Measurements from ENCODE around the gene DACT2. TPM values are rescaled to one million over a fixed set of nuclear protein-coding genes. Genes with fewer than 3 reads are reported as not detected.

The DACT2 gene
- total RNA-seq, 1 donor from 2014 or later, result 0.84 TPM

DNA sequence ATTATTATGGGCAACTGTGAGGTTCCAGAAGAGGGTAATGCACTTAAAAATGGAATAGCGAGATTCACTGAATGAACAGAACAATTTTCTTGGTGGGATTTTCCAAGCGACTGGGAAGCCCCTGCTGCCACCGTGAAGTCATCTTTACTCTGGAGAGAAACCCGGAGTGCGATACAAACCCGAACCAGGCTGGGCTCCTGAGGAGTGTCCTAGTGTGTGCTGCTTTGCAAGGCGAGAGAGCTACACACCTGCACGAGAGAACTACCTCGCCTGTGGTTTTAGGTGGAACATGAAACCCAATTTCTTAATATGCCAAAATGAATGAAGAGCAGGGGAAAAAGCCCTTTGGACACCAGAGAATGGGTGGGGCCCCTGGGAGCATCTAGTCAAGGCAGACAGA, 33.5 kb upstream of the DACT2 start:
- DNase-seq (ENCODE audit: low read depth), result no peak
- no peak overlapping the region for H3K4me3 ChIP-seq (ENCODE audit: low read depth, low read length)
- H3K27me3 ChIP-seq (ENCODE audit: control insufficient read depth, insufficient read depth, low read length), result no peaks in the 10 kb centered on the region
- TF ChIP-seq, protein P1, sequence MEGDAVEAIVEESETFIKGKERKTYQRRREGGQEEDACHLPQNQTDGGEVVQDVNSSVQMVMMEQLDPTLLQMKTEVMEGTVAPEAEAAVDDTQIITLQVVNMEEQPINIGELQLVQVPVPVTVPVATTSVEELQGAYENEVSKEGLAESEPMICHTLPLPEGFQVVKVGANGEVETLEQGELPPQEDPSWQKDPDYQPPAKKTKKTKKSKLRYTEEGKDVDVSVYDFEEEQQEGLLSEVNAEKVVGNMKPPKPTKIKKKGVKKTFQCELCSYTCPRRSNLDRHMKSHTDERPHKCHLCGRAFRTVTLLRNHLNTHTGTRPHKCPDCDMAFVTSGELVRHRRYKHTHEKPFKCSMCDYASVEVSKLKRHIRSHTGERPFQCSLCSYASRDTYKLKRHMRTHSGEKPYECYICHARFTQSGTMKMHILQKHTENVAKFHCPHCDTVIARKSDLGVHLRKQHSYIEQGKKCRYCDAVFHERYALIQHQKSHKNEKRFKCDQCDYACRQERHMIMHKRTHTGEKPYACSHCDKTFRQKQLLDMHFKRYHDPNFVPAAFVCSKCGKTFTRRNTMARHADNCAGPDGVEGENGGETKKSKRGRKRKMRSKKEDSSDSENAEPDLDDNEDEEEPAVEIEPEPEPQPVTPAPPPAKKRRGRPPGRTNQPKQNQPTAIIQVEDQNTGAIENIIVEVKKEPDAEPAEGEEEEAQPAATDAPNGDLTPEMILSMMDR (IDR thresholded peaks at IDR 0.05; ENCODE audit: insufficient read depth, low read length, poor library complexity, severe bottlenecking), result no peak
- no peaks in the 10 kb centered on the region for H3K36me3 ChIP-seq (ENCODE audit: control insufficient read depth, insufficient read depth, low read length)

DNA sequence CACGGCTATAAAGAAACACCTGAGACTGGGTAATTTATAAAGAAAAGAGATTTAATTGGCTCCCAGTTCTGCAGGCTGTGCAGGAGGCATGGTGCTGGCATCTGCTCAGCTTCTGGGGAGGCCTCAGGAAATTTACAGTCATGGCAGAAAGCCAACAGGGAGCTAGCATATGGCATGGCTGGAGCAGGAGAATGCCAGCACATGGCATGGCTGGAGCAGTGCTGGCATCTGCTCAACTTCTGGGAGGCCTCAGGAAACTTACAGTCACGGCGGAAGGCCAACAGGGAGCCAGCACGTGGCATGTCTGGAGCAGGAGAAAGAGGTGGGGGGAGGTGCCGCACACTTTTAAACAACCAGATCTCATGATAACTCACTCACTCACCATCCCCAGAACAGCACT, 32.5 kb upstream of the DACT2 start:
- no peaks in the 10 kb centered on the region for H3K36me3 ChIP-seq (ENCODE audit: control insufficient read depth, insufficient read depth, low read length)
- TF ChIP-seq, protein P1 (IDR thresholded peaks at IDR 0.05; ENCODE audit: insufficient read depth, low read length, poor library complexity, severe bottlenecking), result no peak
- DNase-seq (ENCODE audit: low read depth), result no peak
- no peak overlapping the region for H3K4me3 ChIP-seq (ENCODE audit: low read depth, low read length)
- H3K27me3 ChIP-seq (ENCODE audit: control insufficient read depth, insufficient read depth, low read length), result no peaks in the 10 kb centered on the region

DNA sequence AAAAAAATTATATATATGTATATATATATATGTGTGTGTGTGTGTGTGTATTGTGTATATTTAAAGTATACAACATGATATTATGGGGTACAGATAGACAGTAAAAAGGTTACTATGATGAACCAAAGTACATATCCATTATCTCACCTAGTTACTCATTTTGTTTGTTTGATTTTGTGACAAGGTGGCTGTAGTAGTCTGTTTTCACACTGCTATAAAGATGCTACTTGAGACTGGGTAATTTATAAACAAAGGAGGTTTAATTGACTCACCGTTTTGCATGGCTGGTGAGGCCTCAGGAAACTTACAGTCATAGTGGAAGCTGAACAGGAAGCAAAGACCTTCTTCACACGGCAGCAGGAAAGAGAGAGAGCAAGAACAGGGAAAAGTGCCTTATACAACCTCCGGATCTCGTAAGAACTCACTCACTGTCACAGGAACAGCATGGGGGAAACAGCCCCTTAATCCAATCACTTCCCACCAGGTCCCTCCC, 30.2 kb upstream of the DACT2 start:
- DNase-seq (ENCODE audit: low read depth), result no peak
- H3K4me3 ChIP-seq (ENCODE audit: low read depth, low read length), result no peak overlapping the region
- no peaks in the 10 kb centered on the region for H3K36me3 ChIP-seq (ENCODE audit: control insufficient read depth, insufficient read depth, low read length)
- H3K27me3 ChIP-seq (ENCODE audit: control insufficient read depth, insufficient read depth, low read length), result peaks cover 8% of the 10 kb centered on the region
- TF ChIP-seq, protein P1 (IDR thresholded peaks at IDR 0.05; ENCODE audit: insufficient read depth, low read length, poor library complexity, severe bottlenecking), result no peak

DNA sequence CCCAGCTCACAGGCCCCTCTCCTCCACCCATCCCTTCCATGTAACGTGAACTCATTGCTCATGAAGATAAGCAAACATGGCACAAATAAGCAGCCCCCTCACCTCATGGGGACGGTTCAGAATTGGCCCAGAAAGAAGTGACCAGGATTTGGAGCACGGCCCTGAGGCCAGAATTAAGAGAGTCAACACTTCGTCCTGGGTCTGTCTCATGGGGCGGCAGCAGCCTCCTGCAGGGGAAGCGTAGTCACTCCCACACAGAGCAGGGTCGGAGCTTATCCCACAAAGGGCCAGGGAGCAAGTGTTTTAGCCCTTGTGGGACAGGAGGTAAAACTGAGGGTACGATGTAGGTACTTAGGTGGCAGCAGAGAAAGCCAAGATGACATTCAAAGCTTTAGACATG, 28.6 kb upstream of the DACT2 start:
- Histone ChIP-seq H3K4me3 (ENCODE audit: low read depth, low read length) (no peak overlapping the region), H3K36me3 (ENCODE audit: control insufficient read depth, insufficient read depth, low read length) (no peaks in the 10 kb centered on the region), H3K27me3 (ENCODE audit: control insufficient read depth, insufficient read depth, low read length) (peaks cover 15% of the 10 kb centered on the region)
- no peak for DNase-seq (ENCODE audit: low read depth)
- TF ChIP-seq, protein P1 (IDR thresholded peaks at IDR 0.05; ENCODE audit: insufficient read depth, low read length, poor library complexity, severe bottlenecking), result no peak

DNA sequence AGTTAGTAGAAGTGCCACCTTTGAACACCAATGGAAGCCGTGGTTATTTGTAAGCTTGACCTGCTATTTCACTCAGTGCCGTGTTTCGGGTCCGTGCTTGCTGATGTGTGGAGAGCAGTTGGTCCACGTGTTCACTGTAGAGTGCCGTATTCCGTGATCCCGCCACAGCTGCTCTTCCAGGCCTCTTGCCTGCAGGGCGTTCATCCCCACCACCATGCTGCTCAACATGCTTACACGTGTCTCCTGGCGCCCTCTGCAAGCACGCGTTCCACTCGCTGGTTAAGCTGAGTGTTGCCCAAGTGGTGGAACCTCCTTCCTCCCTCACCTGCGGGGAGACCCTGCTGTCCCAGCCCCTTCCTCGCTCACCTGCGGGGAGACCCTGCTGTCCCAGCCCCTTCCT, 28.0 kb upstream of the DACT2 start:
- Histone ChIP-seq H3K27me3 (ENCODE audit: control insufficient read depth, insufficient read depth, low read length) (peaks cover 20% of the 10 kb centered on the region), H3K4me3 (ENCODE audit: low read depth, low read length) (no peak overlapping the region), H3K36me3 (ENCODE audit: control insufficient read depth, insufficient read depth, low read length) (no peaks in the 10 kb centered on the region)
- no peak for DNase-seq (ENCODE audit: low read depth)
- TF ChIP-seq, protein P1 (IDR thresholded peaks at IDR 0.05; ENCODE audit: insufficient read depth, low read length, poor library complexity, severe bottlenecking), result no peak

DNA sequence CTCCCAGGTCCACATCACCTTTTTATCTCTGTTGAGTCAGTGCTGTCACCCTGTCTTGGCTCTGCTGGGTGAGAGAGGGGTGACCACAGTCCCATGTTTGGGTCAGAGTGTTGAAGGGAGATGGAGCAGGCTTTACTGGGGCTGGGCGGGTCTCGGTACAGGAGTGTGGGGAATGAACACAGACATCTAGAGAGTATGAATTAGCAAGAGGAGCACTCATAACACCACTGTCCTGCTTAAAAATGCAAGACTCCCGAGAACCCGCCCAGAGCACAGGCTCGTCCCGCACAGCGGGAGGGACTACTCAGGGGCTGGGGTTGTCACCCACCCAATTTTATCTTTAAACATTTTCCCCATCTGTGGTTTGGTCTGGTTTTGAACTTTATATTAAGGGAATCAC, 27.5 kb upstream of the DACT2 start:
- TF ChIP-seq, protein P1 (IDR thresholded peaks at IDR 0.05; ENCODE audit: insufficient read depth, low read length, poor library complexity, severe bottlenecking), result no peak
- H3K36me3 ChIP-seq (ENCODE audit: control insufficient read depth, insufficient read depth, low read length), result no peaks in the 10 kb centered on the region

More for the DNA sequence above, 27.5 kb upstream of the DACT2 start:
- DNase-seq (ENCODE audit: low read depth), result no peak
- peaks cover 20% of the 10 kb centered on the region for H3K27me3 ChIP-seq (ENCODE audit: control insufficient read depth, insufficient read depth, low read length)
- no peak overlapping the region for H3K4me3 ChIP-seq (ENCODE audit: low read depth, low read length)
